Caco-2 (cell line): ENCODE results near the gene CMSS1. TPM values are rescaled to one million over a fixed set of nuclear protein-coding genes. Genes with fewer than 3 reads are reported as not detected.

ENCODE experiments used
- BruUV-seq: library from RNA; stranded (reverse); fragments of 400-500 nt; replicated peaks from 2 replicates; lab custom pipeline; 2021; lab: Mats Ljungman, UMichigan
- CTCF ChIA-PET: fragments of 300-600 bp; sonication (Branson Sonifier 250); formaldehyde crosslinking; loops from one replicate; lab custom pipeline; 2022; ENCODE audit warnings: antibody characterized with exemption; lab: Charles Lee
- POLR2A ChIA-PET: fragments of 300-600 bp; sonication (Branson Sonifier 250); formaldehyde crosslinking; loops from one replicate; lab custom pipeline; 2022; ENCODE audit warnings: antibody characterized with exemption; lab: Charles Lee
- DNase-seq, 2 experiments: peaks; one replicate each; pipeline versions ENCODE4 v3.0.0 to v3.0.0-alpha.2; 2020 to 2022
- H3K27me3 ChIP-seq: replicated peaks from 2 replicates; pipeline ENCODE4 v1.6.0; 2011; ENCODE audit warnings: low read length; ENCODE audit not compliant: control insufficient read depth, insufficient read depth
- H3K36me3 ChIP-seq: 2 replicates; pipeline ENCODE4 v1.5.1; 2011; ENCODE audit warnings: low read length; ENCODE audit not compliant: control insufficient read depth, insufficient read depth
- H3K4me1 ChIP-seq: fragments of 250-450 bp; sonication (Bioruptor Pico); 2 replicates; pipeline ENCODE4 v1.5.1; 2020; ENCODE audit warnings: mild to moderate bottlenecking
- H3K4me3 ChIP-seq: 2 replicates; pipeline ENCODE4 v1.5.1; 2011; ENCODE audit warnings: low read depth, mild to moderate bottlenecking, control low read depth, low read length
- H3K9me3 ChIP-seq: fragments of 250-450 bp; sonication (Bioruptor Pico); 2 replicates; pipeline ENCODE4 v1.5.1; 2020; ENCODE audit warnings: mild to moderate bottlenecking, moderate library complexity
- H3K27ac Mint-ChIP-seq: one replicate; pipeline ENCODE4 v1.8.0; 2022; ENCODE audit warnings: mixed read lengths; ENCODE audit not compliant: unreplicated experiment
- H3K27me3 Mint-ChIP-seq: one replicate; pipeline ENCODE4 v1.8.0; 2022; ENCODE audit warnings: mixed read lengths; ENCODE audit not compliant: insufficient read depth, unreplicated experiment
- H3K36me3 Mint-ChIP-seq: one replicate; pipeline ENCODE4 v1.8.0; 2022; ENCODE audit warnings: mild to moderate bottlenecking, mixed read lengths; ENCODE audit not compliant: insufficient read depth, unreplicated experiment
- H3K4me1 Mint-ChIP-seq: one replicate; pipeline ENCODE4 v1.8.0; 2022; ENCODE audit warnings: low read depth, mixed read lengths; ENCODE audit not compliant: unreplicated experiment
- H3K4me3 Mint-ChIP-seq: one replicate; pipeline ENCODE4 v1.8.0; 2022; ENCODE audit warnings: mild to moderate bottlenecking, moderate library complexity, mixed read lengths; ENCODE audit not compliant: unreplicated experiment
- H3K9me3 Mint-ChIP-seq: one replicate; pipeline ENCODE4 v1.8.0; 2022; ENCODE audit warnings: mixed read lengths; ENCODE audit not compliant: unreplicated experiment
- CTCF ChIP-seq, 2 experiments: fragments of 200-600 bp in 1 of 2; IDR thresholded peaks; 1 replicate in 1 of 2; 2 replicates in 1 of 2; pipeline versions ENCODE4 v1.5.1 to v1.8.0; 2011 to 2022; ENCODE audit warnings: antibody characterized with exemption in 1 of 2, control low read depth in 1 of 2, inconsistent platforms in 1 of 2, low read depth in 1 of 2, low read length in 1 of 2, mild to moderate bottlenecking in 1 of 2, moderate library complexity in 1 of 2; ENCODE audit not compliant: insufficient read depth in 1 of 2, severe bottlenecking in 1 of 2, unreplicated experiment in 1 of 2
- intact Hi-C: fragments of 100-400 bp; cut with micrococcal nuclease; formaldehyde crosslinking; loops from one replicate; pipeline ENCODE4 v1.10.0; 2022; ENCODE audit not compliant: unreplicated experiment
- total RNA-seq: library from RNA; stranded (reverse); gene quantifications from 2 replicates; pipeline ENCODE4 v1.2.3, GENCODE V29; 2022

The CMSS1 gene
- total RNA-seq, 1 experiment from 2014 or later = 54.4 TPM

- no peaks in the 10 kb centered on the region for H3K36me3 Mint-ChIP-seq
- peaks cover 5% of the 10 kb centered on the region for H3K9me3 Mint-ChIP-seq
- BruUV-seq = no TSS peak
- Histone ChIP-seq H3K4me1 (peaks cover 17% of the 10 kb centered on the region), H3K4me3 (no peak overlapping the region), H3K36me3 (no peaks in the 10 kb centered on the region), H3K27me3 (no peaks in the 10 kb centered on the region), H3K9me3 (peaks cover 6% of the 10 kb centered on the region; the same call in 1 of the 2 replicates)
- no peak for TF ChIP-seq CTCF (IDR thresholded peaks at IDR 0.05; ENCODE audit: insufficient read depth in 1 of 2, low read depth in 1 of 2, low read length in 1 of 2, severe bottlenecking in 1 of 2, unreplicated experiment in 1 of 2)
- intact Hi-C loops = no loop called here
- H3K4me3 Mint-ChIP-seq = no peak overlapping the region
- H3K27me3 Mint-ChIP-seq = no peaks in the 10 kb centered on the region
- H3K27ac Mint-ChIP-seq = no peak overlapping the region
- DNase-seq = no peak
- ChIA-PET POLR2A (interaction anchor here (1.5 kb wide), 1 partner anchor 28 kb away, joined by 3 read pairs; no protein-coding TSS in a partner anchor), CTCF (no interaction called here)
- H3K4me1 Mint-ChIP-seq = peaks cover 22% of the 10 kb centered on the region
Observed at GRCh38 chr3:100019719-100020118, 202.1 kb downstream of the CMSS1 start.

GRCh38 chr3:100020876-100021644 is 203.4 kb downstream of the CMSS1 start:
- H3K4me1 ChIP-seq = peaks cover 28% of the 10 kb centered on the region
- Mint-ChIP-seq H3K27me3 (no peaks in the 10 kb centered on the region), H3K4me1 (peaks cover 27% of the 10 kb centered on the region), H3K4me3 (no peak overlapping the region), H3K36me3 (no peaks in the 10 kb centered on the region), H3K27ac (no peak overlapping the region), H3K9me3 (no peaks in the 10 kb centered on the region)
- ChIA-PET POLR2A (interaction anchor here (1.5 kb wide), 1 partner anchor 26 kb away, joined by 3 read pairs; no protein-coding TSS in a partner anchor), CTCF (no interaction called here)
- H3K27me3 ChIP-seq = no peaks in the 10 kb centered on the region
- no peak for DNase-seq
- H3K36me3 ChIP-seq = no peaks in the 10 kb centered on the region
- TF ChIP-seq CTCF (IDR thresholded peaks at IDR 0.05; ENCODE audit: insufficient read depth in 1 of 2, low read depth in 1 of 2, low read length in 1 of 2, severe bottlenecking in 1 of 2, unreplicated experiment in 1 of 2) = no peak
- intact Hi-C loops = no loop called here
- BruUV-seq = no TSS peak
- H3K9me3 ChIP-seq = no peaks in the 10 kb centered on the region
- H3K4me3 ChIP-seq = no peak overlapping the region

- H3K9me3 Mint-ChIP-seq = no peaks in the 10 kb centered on the region
- no peak overlapping the region for H3K27ac Mint-ChIP-seq
- TF ChIP-seq CTCF (IDR thresholded peaks at IDR 0.05; ENCODE audit: insufficient read depth in 1 of 2, low read depth in 1 of 2, low read length in 1 of 2, severe bottlenecking in 1 of 2, unreplicated experiment in 1 of 2) = no peak
- DNase-seq = no peak
- peaks cover 27% of the 10 kb centered on the region for H3K4me1 Mint-ChIP-seq
- Histone ChIP-seq H3K36me3 (no peaks in the 10 kb centered on the region; the same call in 1 of the 2 replicates), H3K4me1 (peaks cover 43% of the 10 kb centered on the region), H3K9me3 (no peaks in the 10 kb centered on the region), H3K27me3 (no peaks in the 10 kb centered on the region), H3K4me3 (no peak overlapping the region)
- BruUV-seq = no TSS peak
- ChIA-PET CTCF (no interaction called here), POLR2A (interaction anchor here (0.5 kb wide), 1 partner anchor 151 kb away, joined by 7 read pairs; no protein-coding TSS in a partner anchor)
- intact Hi-C loops = no loop called here
- no peaks in the 10 kb centered on the region for H3K36me3 Mint-ChIP-seq
- H3K27me3 Mint-ChIP-seq = no peaks in the 10 kb centered on the region
- H3K4me3 Mint-ChIP-seq = no peak overlapping the region
Observed at GRCh38 chr3:100022506-100022905, 204.8 kb downstream of the CMSS1 start.
